Stomach (tissue), 9 donors: ENCODE measurements around the gene PLEKHM3. TPM values are rescaled to one million over a fixed set of nuclear protein-coding genes. Genes with fewer than 3 reads are reported as not detected.

Source experiments
- DNase-seq, 2 donors: peaks; one replicate each; pipeline versions ENCODE4 v3.0.0 to v3.0.0-alpha.2; 2013 to 2019
- H3K27ac ChIP-seq, 5 donors: fragments of 200-600 bp in 4 of 5; sonication (generic) in 4 of 5; one replicate each; pipeline ENCODE4 v1.5.1; 2013 to 2019; ENCODE audit warnings: mild to moderate bottlenecking in 1 of 5, moderate library complexity in 1 of 5
- H3K27me3 ChIP-seq, 3 donors: fragments of 200-600 bp; sonication (generic); one replicate each; pipeline ENCODE4 v1.5.1; 2017 to 2019; ENCODE audit warnings: mixed run types in 1 of 3
- H3K36me3 ChIP-seq, 4 donors: fragments of 200-600 bp; sonication (generic); 1 replicate in 3 of 4; 2 replicates in 1 of 4; pipeline ENCODE4 v1.5.1; 2016 to 2019
- H3K4me1 ChIP-seq, 4 donors: fragments of 200-600 bp; sonication (generic); one replicate each; pipeline ENCODE4 v1.5.1; 2016 to 2019
- H3K4me3 ChIP-seq, 4 donors: fragments of 200-600 bp; sonication (generic) in 3 of 4; one replicate each; pipeline ENCODE4 v1.5.1; 2016 to 2019; ENCODE audit warnings: mild to moderate bottlenecking in 1 of 4
- H3K9me3 ChIP-seq, 4 donors: fragments of 200-600 bp; sonication (generic); one replicate each; pipeline ENCODE4 v1.5.1; 2016 to 2019
- EP300 ChIP-seq: sonication (generic); formaldehyde crosslinking; IDR thresholded peaks from one replicate; pipeline ENCODE4 v1.6.1; 2017; ENCODE audit warnings: antibody characterized with exemption
- POLR2A ChIP-seq, 4 donors: fragments of 450-650 bp; IDR thresholded peaks; one replicate each; pipeline ENCODE4 v1.6.1; 2016; ENCODE audit warnings: antibody characterized with exemption in 4 of 4, control low read depth in 2 of 4, mild to moderate bottlenecking in 1 of 4, moderate library complexity in 1 of 4
- POLR2AphosphoS5 ChIP-seq, 3 donors: sonication (generic); formaldehyde crosslinking; IDR thresholded peaks; one replicate each; pipeline ENCODE4 v1.6.1; 2016; ENCODE audit warnings: antibody characterized with exemption in 3 of 3
- WGBS, 5 donors: extraction: QIAGEN DNeasy Blood & Tissue Kit in 3 of 5; methylation state at CpG; one replicate each; pipeline versions ENCODE4 v1.1.5 to v1.1.7; 2013 to 2018; 5-methylcytosine and 5-hydroxymethylcytosine counted together
- intact Hi-C: fragments of 100-400 bp; cut with DNase I; formaldehyde crosslinking; loops from one replicate; pipeline ENCODE4 v1.15.1; 2023; ENCODE audit warnings: low total_unique reads
- polyA plus RNA-seq, 3 donors: library from polyadenylated mRNA; stranded (reverse); fragments of 200-250 nt; gene quantifications; one replicate each; pipeline ENCODE4 v1.2.3, GENCODE V29; 2013
- total RNA-seq, 5 donors: library from RNA; depleted of rRNA; stranded (reverse); fragments of >200 nt; gene quantifications; one replicate each; pipeline versions ENCODE4 v1.1.0 to v1.2.3, GENCODE V29; 2014 to 2016
- TF ChIP-seq, protein P1 (sequence below), 7 experiments: fragments of 450-650 bp in 4 of 7; fragments of 200-600 bp in 3 of 7; sonication (generic) in 3 of 7; IDR thresholded peaks; one replicate each; pipeline ENCODE4 v1.5.1; 2016 to 2019; ENCODE audit warnings: antibody characterized with exemption in 7 of 7, control low read depth in 2 of 7, mild to moderate bottlenecking in 1 of 7
- donor health status: healthy with polysubstance abuse.
- donor health status: Bipolar disorder and iron deficiency.
- donor health status: healthy.

Gene PLEKHM3
- total and polyA plus RNA-seq, 8 donors = 2.1 to 35.1 (median 5.4) TPM

DNA sequence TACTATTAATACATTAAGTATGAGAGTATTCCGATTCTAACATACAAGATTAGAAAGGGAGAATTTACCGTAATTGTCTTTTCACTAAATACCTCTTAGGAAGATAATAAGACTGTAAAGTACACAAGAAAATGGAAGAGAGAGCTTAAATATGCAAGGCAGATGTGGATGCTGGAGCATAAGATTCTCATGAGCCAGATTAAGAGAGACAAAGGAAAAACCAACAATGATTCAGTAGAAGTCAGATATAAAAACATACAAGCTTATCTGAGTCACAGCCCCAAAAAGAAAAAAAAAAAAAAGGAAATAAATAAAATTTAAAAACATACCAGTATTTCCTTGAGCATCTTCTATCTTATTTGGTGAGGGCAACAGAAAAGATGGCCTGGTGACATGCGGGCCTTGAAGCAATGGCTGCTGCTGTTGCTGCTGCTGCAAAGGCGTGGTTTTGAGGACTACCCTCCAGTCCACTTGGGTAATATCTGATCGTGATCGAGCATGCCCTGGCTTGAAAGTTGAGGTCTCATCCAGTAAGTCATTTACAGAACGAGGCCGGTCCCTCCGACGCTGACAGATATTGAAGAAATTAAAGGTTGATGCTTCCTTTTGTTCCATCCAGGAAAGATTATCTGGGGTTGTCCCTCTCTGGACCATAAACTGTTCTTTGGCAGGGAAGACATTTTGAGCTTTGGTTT lies 24.5 kb downstream of the PLEKHM3 start:
- Histone ChIP-seq H3K9me3 (no peaks in the 10 kb centered on the region), H3K4me1 (peaks cover 0 to 30% (median 11%) of the 10 kb centered on the region in 4 donors), H3K27ac (no peak overlapping the region), H3K36me3 (peaks cover 12 to 35% (median 30%) of the 10 kb centered on the region in 4 donors), H3K4me3 (no peak overlapping the region), H3K27me3 (no peaks in the 10 kb centered on the region)
- WGBS, 5 donors = 95 to 97% (median 96%) methylated on average over 10 of the region's 10 CpGs
- TF ChIP-seq POLR2AphosphoS5 (IDR thresholded peaks at IDR 0.05) (no peak), POLR2A (IDR thresholded peaks at IDR 0.05) (no peak), EP300 (no peak)
- TF ChIP-seq, protein P1, sequence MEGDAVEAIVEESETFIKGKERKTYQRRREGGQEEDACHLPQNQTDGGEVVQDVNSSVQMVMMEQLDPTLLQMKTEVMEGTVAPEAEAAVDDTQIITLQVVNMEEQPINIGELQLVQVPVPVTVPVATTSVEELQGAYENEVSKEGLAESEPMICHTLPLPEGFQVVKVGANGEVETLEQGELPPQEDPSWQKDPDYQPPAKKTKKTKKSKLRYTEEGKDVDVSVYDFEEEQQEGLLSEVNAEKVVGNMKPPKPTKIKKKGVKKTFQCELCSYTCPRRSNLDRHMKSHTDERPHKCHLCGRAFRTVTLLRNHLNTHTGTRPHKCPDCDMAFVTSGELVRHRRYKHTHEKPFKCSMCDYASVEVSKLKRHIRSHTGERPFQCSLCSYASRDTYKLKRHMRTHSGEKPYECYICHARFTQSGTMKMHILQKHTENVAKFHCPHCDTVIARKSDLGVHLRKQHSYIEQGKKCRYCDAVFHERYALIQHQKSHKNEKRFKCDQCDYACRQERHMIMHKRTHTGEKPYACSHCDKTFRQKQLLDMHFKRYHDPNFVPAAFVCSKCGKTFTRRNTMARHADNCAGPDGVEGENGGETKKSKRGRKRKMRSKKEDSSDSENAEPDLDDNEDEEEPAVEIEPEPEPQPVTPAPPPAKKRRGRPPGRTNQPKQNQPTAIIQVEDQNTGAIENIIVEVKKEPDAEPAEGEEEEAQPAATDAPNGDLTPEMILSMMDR (IDR thresholded peaks at IDR 0.05) = no peak
- intact Hi-C loops = no loop called here
- DNase-seq = no peak

DNA sequence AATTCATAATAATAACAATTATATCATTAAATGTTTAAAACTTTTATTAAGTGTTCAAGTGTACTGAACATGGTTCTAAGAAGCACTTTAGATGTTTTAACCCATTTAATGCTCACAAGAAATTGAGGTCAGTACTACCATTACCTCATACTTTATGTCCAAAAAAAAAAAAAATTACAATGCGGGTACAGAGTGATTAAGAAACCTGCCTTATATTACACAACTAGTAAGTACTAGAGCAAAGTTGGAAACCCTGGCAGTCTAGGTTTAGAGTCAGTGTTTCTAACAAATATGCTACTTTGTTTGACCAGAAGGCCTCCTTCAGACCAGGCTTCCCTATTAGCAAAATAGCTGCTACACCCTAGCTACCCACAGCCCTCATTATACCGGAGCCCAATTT lies 28.5 kb downstream of the PLEKHM3 start:
- Histone ChIP-seq H3K36me3 (peaks cover 12 to 35% (median 30%) of the 10 kb centered on the region in 4 donors), H3K27ac (no peak overlapping the region), H3K4me3 (no peak overlapping the region), H3K4me1 (peaks cover 0 to 18% (median 3%) of the 10 kb centered on the region in 4 donors), H3K9me3 (no peaks in the 10 kb centered on the region), H3K27me3 (no peaks in the 10 kb centered on the region)
- WGBS, 5 donors = 84 to 97% (median 87%) methylated on average over 2 of the region's 2 CpGs
- intact Hi-C loops = no loop called here
- DNase-seq = no peak
- TF ChIP-seq POLR2AphosphoS5 (IDR thresholded peaks at IDR 0.05) (no peak), EP300 (no peak), POLR2A (IDR thresholded peaks at IDR 0.05) (no peak)
- TF ChIP-seq, protein P1 (IDR thresholded peaks at IDR 0.05) = no peak

DNA sequence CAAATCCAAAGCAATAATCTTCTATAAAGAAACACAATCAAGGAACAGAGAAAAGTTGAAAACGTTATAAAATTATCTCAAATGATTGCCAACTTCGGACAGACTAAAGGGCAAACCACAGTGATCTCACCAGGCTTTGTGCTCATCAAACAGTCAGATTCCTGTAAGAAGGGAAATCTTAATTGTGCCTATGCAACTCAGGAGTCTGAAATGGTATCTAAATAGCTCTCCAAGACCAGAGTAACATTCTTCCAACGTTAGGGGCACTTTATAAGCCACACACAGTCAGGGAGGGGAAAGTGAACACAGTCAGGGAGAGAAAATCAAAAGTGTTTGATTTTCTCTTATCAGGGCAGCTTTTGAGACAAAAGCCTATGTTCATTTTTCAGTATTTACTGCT lies 29.4 kb downstream of the PLEKHM3 start:
- Histone ChIP-seq H3K27ac (no peak overlapping the region), H3K27me3 (no peaks in the 10 kb centered on the region)
- 25 to 40% (median 34%) methylated on average over 3 of the region's 3 CpGs for WGBS, 5 donors

DNA sequence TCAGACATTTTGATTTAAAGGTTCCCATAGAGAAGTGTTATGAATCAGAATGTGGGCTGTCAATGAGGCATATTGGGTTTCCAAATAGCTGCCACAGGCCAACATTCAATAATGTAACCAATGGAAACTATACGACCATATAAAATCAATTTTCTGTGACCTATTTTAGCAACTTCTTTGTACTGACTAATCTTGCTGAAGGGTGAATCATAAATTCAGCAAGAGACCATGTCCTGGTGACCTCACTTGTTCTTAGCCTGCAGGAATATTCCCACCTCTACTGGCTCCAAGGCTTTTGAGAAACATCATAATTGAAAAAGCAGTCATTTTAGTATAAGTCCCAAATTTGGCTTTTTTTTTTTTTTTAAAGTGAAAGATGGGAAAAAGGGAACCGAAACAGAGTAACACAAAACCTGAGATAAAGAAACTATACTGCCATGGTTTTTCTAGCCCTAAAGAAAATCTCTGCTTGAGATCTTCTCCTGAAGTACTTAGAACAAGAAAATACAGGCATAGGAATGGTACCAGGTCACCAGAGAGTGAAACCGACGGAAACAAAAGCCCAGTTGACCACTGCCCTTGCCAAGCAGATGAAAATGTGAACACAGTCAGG lies 32.1 kb downstream of the PLEKHM3 start:
- H3K27me3 ChIP-seq = no peaks in the 10 kb centered on the region
- no peak for TF ChIP-seq POLR2A (IDR thresholded peaks at IDR 0.05)
- no peak for TF ChIP-seq EP300
- no peak for TF ChIP-seq POLR2AphosphoS5 (IDR thresholded peaks at IDR 0.05)
- TF ChIP-seq, protein P1 (IDR thresholded peaks at IDR 0.05) = no peak
- H3K27ac ChIP-seq = no peak overlapping the region
- H3K4me3 ChIP-seq = no peak overlapping the region
- H3K4me1 ChIP-seq = peaks cover 0 to 17% (median 0%) of the 10 kb centered on the region in 4 donors
- no peak for DNase-seq
- no peaks in the 10 kb centered on the region for H3K9me3 ChIP-seq
- intact Hi-C loops = no loop called here
- peaks cover 0 to 7% (median 0%) of the 10 kb centered on the region in 4 donors for H3K36me3 ChIP-seq
- 84 to 93% (median 88%) methylated on average over 4 of the region's 4 CpGs for WGBS, 5 donors

More for the DNA sequence above, 29.4 kb downstream of the PLEKHM3 start:
- H3K9me3 ChIP-seq = no peaks in the 10 kb centered on the region
- H3K36me3 ChIP-seq = peaks cover 8 to 28% (median 21%) of the 10 kb centered on the region in 4 donors
- intact Hi-C loops = no loop called here
- TF ChIP-seq POLR2AphosphoS5 (IDR thresholded peaks at IDR 0.05) (no peak), EP300 (no peak), POLR2A (IDR thresholded peaks at IDR 0.05) (no peak)
- TF ChIP-seq, protein P1 (IDR thresholded peaks at IDR 0.05) = no peak
- DNase-seq = no peak
- H3K4me1 ChIP-seq = peaks cover 0 to 17% (median 0%) of the 10 kb centered on the region in 4 donors
- no peak overlapping the region for H3K4me3 ChIP-seq
